K562 (cell line): ENCODE data around the gene PLCB3. TPM values are rescaled to one million over a fixed set of nuclear protein-coding genes. Genes with fewer than 3 reads are reported as not detected.

Source experiments
- ATAC-seq: fragments of 200-7000 bp; cut with Tn5 transposase; 3 replicates; pipeline ENCODE4 v1.9.1; 2020; ENCODE audit warnings: moderate library complexity
- BruUV-seq: library from RNA; stranded (reverse); fragments of 400-500 nt; replicated peaks from 2 replicates; lab custom pipeline; 2021; lab: Mats Ljungman, UMichigan
- CTCF ChIA-PET: fragments of 300-600 bp; formaldehyde crosslinking; extraction: SDS; loops from one replicate; lab custom pipeline; 2021; ENCODE audit warnings: low intra/inter-chr PET ratio; lab: Yijun Ruan, JAX
- POLR2A ChIA-PET: fragments of 300-600, 350-650 bp; sonication (Branson Sonifier 250); formaldehyde crosslinking; extraction: SDS; loops from one replicate; lab custom pipeline; 2021; ENCODE audit warnings: antibody characterized with exemption, inconsistent platforms; lab: Yijun Ruan, JAX
- DNase-seq, 4 experiments: peaks; one replicate each; pipeline versions ENCODE4 v3.0.0 to v3.0.0-alpha.2; 2011 to 2018; ENCODE audit warnings: low spot score in 3 of 4, mixed read lengths in 3 of 4; ENCODE audit errors: extremely low read depth in 1 of 4
- FAIRE-seq: peaks from 2 replicates; lab custom pipeline; 2011; peaks lifted over from hg19 to GRCh38; lab: Jason Lieb, UNC
- H2AFZ ChIP-seq: 2 replicates; pipeline ENCODE4 v1.6.0; 2011; ENCODE audit warnings: low read depth, low read length, control low read depth, inconsistent platforms
- H3K27ac ChIP-seq: fragments of 200-600 bp; 3 replicates; pipeline ENCODE4 v1.8.0; 2011; ENCODE audit warnings: low read depth, mild to moderate bottlenecking, control low read depth, inconsistent platforms, low read length, moderate library complexity, mixed read lengths; ENCODE audit errors: extremely low read depth
- H3K27me3 ChIP-seq, 2 experiments: fragments of 300-600 bp in 1 of 2; 2 replicates in 1 of 2; 3 replicates in 1 of 2; pipeline versions ENCODE4 v1.6.0 to v1.8.0; 2011; ENCODE audit warnings: inconsistent platforms in 2 of 2, low read length in 2 of 2, mild to moderate bottlenecking in 1 of 2, mixed read lengths in 1 of 2, moderate library complexity in 1 of 2; ENCODE audit not compliant: control insufficient read depth in 2 of 2, insufficient read depth in 2 of 2
- H3K36me3 ChIP-seq: fragments of 300-600 bp; 3 replicates; pipeline ENCODE4 v1.8.0; 2011; ENCODE audit warnings: mild to moderate bottlenecking, low read length, inconsistent platforms; ENCODE audit not compliant: control insufficient read depth, insufficient read depth
- H3K4me1 ChIP-seq, 2 experiments: fragments of 200-600 bp in 1 of 2; replicated peaks in 1 of 2; 2 replicates in 1 of 2; 3 replicates in 1 of 2; pipeline versions ENCODE4 v1.5.1 to v1.8.0; 2011; ENCODE audit warnings: inconsistent platforms in 2 of 2, low read length in 2 of 2, mild to moderate bottlenecking in 1 of 2, mixed read lengths in 1 of 2, moderate library complexity in 1 of 2; ENCODE audit not compliant: control insufficient read depth in 2 of 2, insufficient read depth in 2 of 2
- H3K4me2 ChIP-seq: 2 replicates; pipeline ENCODE4 v1.6.1; 2011; ENCODE audit warnings: low read length, control low read depth, inconsistent platforms, mixed read lengths; ENCODE audit not compliant: insufficient read depth
- H3K4me3 ChIP-seq: fragments of 200-600 bp; sonication (generic), shearing (Covaris generic); 2 replicates; pipeline ENCODE4 v1.5.1; 2016; ENCODE audit warnings: control low read depth, inconsistent platforms
- H3K79me2 ChIP-seq: fragments of 200-600 bp; 3 replicates; pipeline ENCODE4 v1.8.0; 2011; ENCODE audit warnings: low read length, inconsistent platforms; ENCODE audit not compliant: control insufficient read depth, insufficient read depth
- H3K9ac ChIP-seq, 2 experiments: 2 replicates each; pipeline versions ENCODE4 v1.6.0 to v1.6.1; 2011; ENCODE audit warnings: low read depth in 2 of 2, low read length in 2 of 2, control low read depth in 1 of 2, inconsistent platforms in 1 of 2, mild to moderate bottlenecking in 1 of 2, mixed read lengths in 1 of 2; ENCODE audit not compliant: insufficient read depth in 1 of 2
- H3K9me1 ChIP-seq: one replicate; pipeline ENCODE4 v1.6.0; 2011; ENCODE audit warnings: inconsistent platforms, mild to moderate bottlenecking, low read length, moderate library complexity; ENCODE audit not compliant: control insufficient read depth, insufficient read depth
- H3K9me3 ChIP-seq: replicated peaks from 2 replicates; pipeline ENCODE4 v1.5.1; 2011; ENCODE audit warnings: low read depth, low read length, inconsistent platforms; ENCODE audit not compliant: control insufficient read depth, insufficient read depth
- H4K20me1 ChIP-seq: replicated peaks from 2 replicates; pipeline ENCODE4 v1.6.1; 2011; ENCODE audit warnings: low read length, inconsistent platforms, mixed read lengths; ENCODE audit not compliant: control insufficient read depth, insufficient read depth
- BRD4 ChIP-seq: fragments of 200-600 bp; sonication (generic); IDR thresholded peaks from 2 replicates; pipeline ENCODE4 v1.6.1; 2017; ENCODE audit warnings: inconsistent platforms
- CBX5 ChIP-seq: IDR thresholded peaks from 2 replicates; pipeline ENCODE4 v1.6.1; 2014; ENCODE audit warnings: low read depth, borderline replicate concordance
- ELF4 ChIP-seq: fragments of 450-650 bp; formaldehyde crosslinking; IDR thresholded peaks from 2 replicates; pipeline ENCODE4 v1.4.0; 2022; ENCODE audit warnings: missing genetic modification characterization
- NFRKB ChIP-seq: fragments of 450-650 bp; IDR thresholded peaks from 2 replicates; pipeline ENCODE4 v1.6.1; 2016; ENCODE audit warnings: low read depth
- RBM22 ChIP-seq: fragments of 200-400 bp; formaldehyde crosslinking; IDR thresholded peaks from 2 replicates; pipeline ENCODE4 v1.6.1; 2018; ENCODE audit warnings: low read length, low read depth; ENCODE audit not compliant: poor library complexity, severe bottlenecking
- SP1 ChIP-seq: sonication (generic); formaldehyde crosslinking; IDR thresholded peaks from 2 replicates; pipeline ENCODE4 v1.8.1; 2022; ENCODE audit warnings: mild to moderate bottlenecking, missing genetic modification reagents
- SUPT5H ChIP-seq: fragments of 450-650 bp; IDR thresholded peaks from 2 replicates; pipeline ENCODE4 v1.6.1; 2016
- ZBTB26 ChIP-seq: fragments of 450-650 bp; formaldehyde crosslinking; IDR thresholded peaks from 2 replicates; pipeline ENCODE4 v1.4.0; 2022; ENCODE audit warnings: missing genetic modification characterization
- ZBTB40 ChIP-seq, 2 experiments: fragments of 450-650 bp in 1 of 2; sonication (generic) in 1 of 2; formaldehyde crosslinking in 1 of 2; IDR thresholded peaks; 2 replicates each; pipeline versions ENCODE4 v1.7.1 to v1.9.0; 2016 to 2022; ENCODE audit warnings: inconsistent platforms in 1 of 2, mild to moderate bottlenecking in 1 of 2, missing genetic modification reagents in 1 of 2
- WGBS: fragments of 100-300 bp; shearing (Covaris generic); methylation state at CpG from one replicate; pipeline ENCODE4 v1.1.6; 2016; ENCODE audit warnings: low coverage, mixed read lengths; ENCODE audit not compliant: insufficient coverage; ENCODE audit errors: missing lambda C conversion rate; 5-methylcytosine and 5-hydroxymethylcytosine counted together
- in situ Hi-C: fragments of 300-500 bp; cut with MboI; formaldehyde crosslinking; loops from 4 replicates; pipeline ENCODE4 v1.15.0; 2018; ENCODE audit warnings: inconsistent platforms, mixed read lengths
- intact Hi-C: fragments of 100-400 bp; cut with micrococcal nuclease; formaldehyde crosslinking; loops from 2 replicates; pipeline ENCODE4 v1.14.2; 2022
- polyA plus RNA-seq, 8 experiments: library from polyadenylated mRNA; depleted of rRNA in 4 of 8; stranded (reverse) in 5 of 8; unstranded in 3 of 8; fragments of >200 nt; fragmentation: Nextera tagmentation in 2 of 8; fragmentation: Illumina TruSeq in 1 of 8; extraction: Ambion mirVana in 2 of 8; extraction: Trizol in 1 of 8; gene quantifications; 2 replicates each; pipeline versions ENCODE4 v1.2.1 to v1.2.3, GENCODE V29; 2011 to 2014; ENCODE audit warnings: inconsistent platforms in 1 of 8, missing spikeins in 1 of 8
- total RNA-seq, 7 experiments: library from RNA; depleted of rRNA in 6 of 7; stranded (reverse); fragments of >200 nt in 6 of 7; fragmentation: Illumina TruSeq in 2 of 7; extraction: Trizol in 2 of 7; gene quantifications; 2 replicates each; pipeline versions ENCODE4 v1.2.1 to v1.2.3, GENCODE V29; 2011 to 2021; ENCODE audit warnings: low replicate concordance in 1 of 7
- TF ChIP-seq, protein P1 (sequence below): sonication (generic); formaldehyde crosslinking; IDR thresholded peaks from 2 replicates; pipeline ENCODE4 v1.8.0; 2022; ENCODE audit warnings: mild to moderate bottlenecking, low read depth, missing genetic modification reagents

The PLCB3 gene
- total and polyA plus RNA-seq, 9 of the 15 experiments (the other 6 are each of a cell fraction or from before 2014, with no cell fraction given): 0.31 to 44.8 (median 14.6) TPM

DNA sequence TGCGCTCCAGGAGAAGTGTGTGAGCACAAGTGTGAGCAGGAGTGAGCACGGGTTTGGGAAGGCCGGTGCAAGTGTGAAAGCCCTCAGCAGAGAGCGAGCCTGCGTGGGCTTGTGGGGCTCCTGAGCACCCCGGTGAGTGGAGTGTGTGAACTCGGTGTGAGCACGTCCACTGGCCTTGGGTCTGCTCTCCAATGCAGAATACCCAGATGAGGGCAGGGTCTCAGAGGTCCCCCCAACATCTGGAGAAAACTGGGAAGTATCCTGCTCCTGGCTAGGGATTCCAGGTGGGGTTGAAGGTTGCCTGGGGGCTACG lies 55.2 kb downstream of the PLCB3 start:
- no TSS peak for BruUV-seq

More for the DNA sequence above, 55.2 kb downstream of the PLCB3 start:
- Histone ChIP-seq H3K79me2 (peaks cover 50% of the 10 kb centered on the region), H4K20me1 (no peaks in the 10 kb centered on the region; the same call in 1 of the 2 replicates), H2AFZ (peak overlapping the region; percentile 88; the same call in 1 of the 2 replicates), H3K4me2 (peak overlapping the region; percentile 100), H3K36me3 (peaks cover 33% of the 10 kb centered on the region; the same call in 2 of the 3 replicates), H3K27me3 (no peaks in the 10 kb centered on the region), H3K4me3 (peak overlapping the region; percentile 93), H3K4me1 (peaks cover 29 to 39% of the 10 kb centered on the region in 2 experiments), H3K9me1 (peaks cover 5% of the 10 kb centered on the region), H3K27ac (peak overlapping the region; percentile 96), H3K9ac (peak overlapping the region; percentile 90 to 98), H3K9me3 (no peaks in the 10 kb centered on the region)
- DNase-seq: no peak
- ChIA-PET CTCF (interaction anchor here (0.7 kb wide), 1 partner anchor 35 kb away, joined by 3 read pairs; no protein-coding TSS in a partner anchor), POLR2A (interaction anchor here (0.6 kb wide), 1 partner anchor 80 kb away, joined by 3 read pairs; the partner anchor contains the start of genes NUDT22 and TRPT1)
- no peak for FAIRE-seq
- in situ Hi-C loops (no loop called here), intact Hi-C loops (loop anchor here (10.0 kb wide), 2 partner anchors 62 to 472 kb away; partner anchors contain the start of genes FKBP2, MARK2 and PPP1R14B)
- TF ChIP-seq BRD4: no peak
- peak; percentile 10; the same call in 1 of the 2 replicates for TF ChIP-seq SUPT5H
- peak; percentile 11; the same call in 1 of the 2 replicates for TF ChIP-seq SP1
- 0 out of 2 replicates have a peak, but pooled peaks have one; percentile 5 for TF ChIP-seq NFRKB
- 0 out of 2 replicates have a peak, but pooled peaks have one; percentile 55 for TF ChIP-seq ELF4
- TF ChIP-seq ZBTB26 (CRISPR knock-in tag): peak; percentile 83; the same call in 1 of the 2 replicates
- peak; percentile 3 for TF ChIP-seq RBM22
- TF ChIP-seq ZBTB40 (IDR thresholded peaks at IDR 0.05): 0 out of 2 replicates have a peak, but pooled peaks have one; percentile 27
- TF ChIP-seq ZBTB40 (CRISPR knock-in tag; IDR thresholded peaks at IDR 0.05): no peak
- no peak for TF ChIP-seq CBX5
- TF ChIP-seq, protein P1, sequence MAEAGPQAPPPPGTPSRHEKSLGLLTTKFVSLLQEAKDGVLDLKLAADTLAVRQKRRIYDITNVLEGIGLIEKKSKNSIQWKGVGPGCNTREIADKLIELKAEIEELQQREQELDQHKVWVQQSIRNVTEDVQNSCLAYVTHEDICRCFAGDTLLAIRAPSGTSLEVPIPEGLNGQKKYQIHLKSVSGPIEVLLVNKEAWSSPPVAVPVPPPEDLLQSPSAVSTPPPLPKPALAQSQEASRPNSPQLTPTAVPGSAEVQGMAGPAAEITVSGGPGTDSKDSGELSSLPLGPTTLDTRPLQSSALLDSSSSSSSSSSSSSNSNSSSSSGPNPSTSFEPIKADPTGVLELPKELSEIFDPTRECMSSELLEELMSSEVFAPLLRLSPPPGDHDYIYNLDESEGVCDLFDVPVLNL: 0 out of 2 replicates have a peak, but pooled peaks have one; percentile 0
- no peak for ATAC-seq
- 9% methylated on average over 9 of the region's 9 CpGs for WGBS
